ENCODE data around the gene FRAS1.

GRCh38 chr4:78293348-78293747 is 236.2 kb downstream of the FRAS1 start:
- no peak for TF ChIP-seq POLR2A (IDR thresholded peaks at IDR 0.05)
- no peak for TF ChIP-seq CTCF (IDR thresholded peaks at IDR 0.05)

Measured in prostate gland (tissue), 2 donors.